NCI-H69 (cell line): ENCODE results near the gene LCAT.

ENCODE experiments used
- DNase-seq: peaks from one replicate; lab custom pipeline; 2025; lab: John Stamatoyannopoulos, UW

Gene LCAT

DNA sequence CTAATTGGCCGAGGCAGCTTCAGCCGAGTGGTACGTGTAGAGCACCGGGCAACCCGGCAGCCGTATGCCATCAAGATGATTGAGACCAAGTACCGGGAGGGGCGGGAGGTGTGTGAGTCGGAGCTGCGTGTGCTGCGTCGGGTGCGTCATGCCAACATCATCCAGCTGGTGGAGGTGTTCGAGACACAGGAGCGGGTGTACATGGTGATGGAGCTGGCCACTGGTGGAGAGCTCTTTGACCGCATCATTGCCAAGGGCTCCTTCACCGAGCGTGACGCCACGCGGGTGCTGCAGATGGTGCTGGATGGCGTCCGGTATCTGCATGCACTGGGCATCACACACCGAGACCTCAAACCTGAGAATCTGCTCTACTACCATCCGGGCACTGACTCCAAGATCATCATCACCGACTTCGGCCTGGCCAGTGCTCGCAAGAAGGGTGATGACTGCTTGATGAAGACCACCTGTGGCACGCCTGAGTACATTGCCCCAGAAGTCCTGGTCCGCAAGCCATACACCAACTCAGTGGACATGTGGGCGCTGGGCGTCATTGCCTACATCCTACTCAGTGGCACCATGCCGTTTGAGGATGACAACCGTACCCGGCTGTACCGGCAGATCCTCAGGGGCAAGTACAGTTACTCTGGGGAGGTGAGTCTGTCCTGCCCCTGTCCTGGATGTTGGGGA is 34.7 kb downstream of the LCAT start:
- DNase-seq = no peak

DNA sequence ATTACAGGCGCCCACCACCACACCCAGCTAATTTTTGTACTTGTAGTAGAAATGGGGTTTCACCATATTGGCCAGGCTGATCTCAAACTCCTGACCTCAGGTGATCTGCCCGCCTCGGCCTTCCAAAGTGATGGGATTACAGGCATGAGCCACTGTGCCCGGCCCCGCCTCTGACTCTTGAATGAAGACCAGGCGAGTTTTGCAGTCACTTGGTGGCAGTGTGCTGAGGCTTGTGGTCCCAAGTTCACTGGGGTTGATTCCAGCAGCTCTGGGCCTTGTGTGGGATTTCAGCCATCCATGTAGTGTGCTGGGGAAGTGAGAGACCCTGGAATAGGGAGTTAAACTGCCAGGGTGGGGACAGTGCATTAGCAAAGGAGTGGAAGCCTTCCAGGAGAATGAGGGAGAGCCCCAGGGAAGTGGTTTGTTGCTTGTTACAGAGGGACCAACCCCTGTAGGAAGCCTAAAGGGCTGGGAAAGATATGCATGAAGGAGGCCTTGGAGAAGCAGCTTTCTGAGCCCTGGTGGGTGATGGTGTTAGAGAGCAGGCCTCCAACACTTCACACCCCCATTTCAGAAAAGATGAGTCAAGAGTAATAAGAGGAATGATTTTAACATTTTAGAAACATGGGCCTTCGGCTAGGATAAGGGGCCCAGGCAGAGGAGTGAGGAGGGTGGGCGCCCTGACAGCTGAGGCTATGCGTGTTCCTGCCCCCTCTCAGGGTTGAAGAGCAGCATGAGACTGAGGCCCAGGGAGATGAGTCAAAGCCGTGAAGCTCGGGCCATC is 36.3 kb downstream of the LCAT start:
- DNase-seq = no peak

DNA sequence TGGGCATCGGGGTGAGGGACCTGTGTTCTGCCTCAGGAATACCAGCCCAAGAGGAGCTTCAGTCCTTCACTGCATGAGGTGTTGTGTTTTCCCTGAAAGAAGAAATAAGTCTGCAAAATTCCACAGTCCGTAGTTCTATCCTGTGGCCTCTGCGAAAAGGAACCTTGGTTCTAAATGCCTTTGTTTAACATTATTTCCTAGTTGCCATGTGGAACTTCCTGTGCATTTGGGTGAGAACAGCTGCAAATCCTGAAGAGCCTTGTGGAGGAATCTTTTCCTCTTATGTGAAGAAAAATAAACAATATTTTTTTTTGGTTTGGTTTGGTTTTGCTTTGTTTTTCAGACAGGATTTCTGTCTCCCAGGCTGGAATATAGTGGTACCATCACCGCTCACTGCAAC is 41.1 kb downstream of the LCAT start:
- no peak for DNase-seq

DNA sequence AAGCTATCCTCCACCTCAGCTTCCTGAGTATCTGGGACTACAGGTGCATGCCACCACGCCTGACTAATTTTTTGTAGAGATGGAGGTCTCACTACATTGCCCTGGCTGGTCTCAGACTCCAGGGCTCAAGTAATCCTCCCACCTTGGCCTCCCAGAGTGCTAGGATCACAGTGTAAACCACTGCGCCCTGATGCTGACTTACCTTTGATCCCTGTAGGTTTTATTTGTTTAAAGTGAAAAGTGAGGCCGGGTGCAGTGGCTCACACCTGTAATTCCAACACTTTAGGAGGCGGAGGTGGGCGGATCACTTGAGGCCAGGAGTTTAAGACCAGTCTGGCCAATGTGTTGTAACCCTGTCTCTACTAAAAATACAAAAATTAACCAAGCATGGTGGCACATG is 42.2 kb downstream of the LCAT start:
- no peak for DNase-seq

DNA sequence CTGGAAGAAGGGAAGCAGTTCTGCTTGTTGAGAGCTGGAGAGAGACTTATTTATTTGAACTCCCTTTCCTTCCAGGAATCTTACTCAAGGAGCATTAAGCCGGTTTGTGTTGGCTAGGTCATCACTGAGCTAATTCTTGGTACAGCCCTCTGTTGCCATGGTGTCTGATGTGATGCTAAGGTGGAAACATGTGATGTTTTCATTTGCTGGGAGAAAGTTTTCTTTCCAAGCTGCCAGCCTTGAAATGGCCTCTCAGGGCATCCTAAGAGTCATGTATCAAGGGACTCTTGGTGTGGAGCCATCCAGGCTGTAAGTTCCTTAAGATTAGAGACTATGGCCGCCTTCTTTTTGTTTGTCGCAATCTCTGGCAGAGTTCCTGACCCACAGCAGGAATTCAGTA is 46.7 kb downstream of the LCAT start:
- no peak for DNase-seq

DNA sequence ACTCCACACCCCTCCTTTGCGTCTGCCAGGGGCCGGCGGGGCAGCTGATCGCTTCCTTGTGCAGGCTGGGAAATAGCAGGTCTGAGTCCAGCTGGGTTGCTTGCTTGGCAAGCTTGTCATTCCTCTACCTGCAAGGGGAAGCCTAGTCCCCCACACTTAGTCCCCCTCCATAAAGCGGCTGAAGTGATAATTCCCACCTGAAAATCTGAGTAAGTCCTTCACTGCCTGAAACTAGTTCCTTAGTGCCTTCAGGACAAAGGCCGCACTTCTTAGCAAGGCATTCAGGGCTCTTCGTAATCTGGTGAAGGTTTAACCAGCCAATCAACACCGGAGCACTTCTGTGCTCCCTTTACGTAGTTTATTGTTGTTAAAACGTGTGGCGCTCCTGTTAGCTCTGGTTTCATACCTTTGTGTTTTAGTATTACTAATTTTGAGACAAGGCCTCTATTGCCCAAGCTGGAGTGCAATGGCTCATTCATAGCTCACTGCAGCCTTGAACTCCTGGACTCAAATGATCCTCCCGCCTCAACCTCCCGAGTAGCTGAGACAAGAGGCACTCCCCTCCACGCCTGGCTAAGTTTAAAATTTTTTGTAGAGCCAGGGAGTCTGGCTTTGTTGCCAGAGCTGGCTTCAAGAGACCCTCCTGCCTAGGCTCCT is 50.0 kb downstream of the LCAT start:
- no peak for DNase-seq

DNA sequence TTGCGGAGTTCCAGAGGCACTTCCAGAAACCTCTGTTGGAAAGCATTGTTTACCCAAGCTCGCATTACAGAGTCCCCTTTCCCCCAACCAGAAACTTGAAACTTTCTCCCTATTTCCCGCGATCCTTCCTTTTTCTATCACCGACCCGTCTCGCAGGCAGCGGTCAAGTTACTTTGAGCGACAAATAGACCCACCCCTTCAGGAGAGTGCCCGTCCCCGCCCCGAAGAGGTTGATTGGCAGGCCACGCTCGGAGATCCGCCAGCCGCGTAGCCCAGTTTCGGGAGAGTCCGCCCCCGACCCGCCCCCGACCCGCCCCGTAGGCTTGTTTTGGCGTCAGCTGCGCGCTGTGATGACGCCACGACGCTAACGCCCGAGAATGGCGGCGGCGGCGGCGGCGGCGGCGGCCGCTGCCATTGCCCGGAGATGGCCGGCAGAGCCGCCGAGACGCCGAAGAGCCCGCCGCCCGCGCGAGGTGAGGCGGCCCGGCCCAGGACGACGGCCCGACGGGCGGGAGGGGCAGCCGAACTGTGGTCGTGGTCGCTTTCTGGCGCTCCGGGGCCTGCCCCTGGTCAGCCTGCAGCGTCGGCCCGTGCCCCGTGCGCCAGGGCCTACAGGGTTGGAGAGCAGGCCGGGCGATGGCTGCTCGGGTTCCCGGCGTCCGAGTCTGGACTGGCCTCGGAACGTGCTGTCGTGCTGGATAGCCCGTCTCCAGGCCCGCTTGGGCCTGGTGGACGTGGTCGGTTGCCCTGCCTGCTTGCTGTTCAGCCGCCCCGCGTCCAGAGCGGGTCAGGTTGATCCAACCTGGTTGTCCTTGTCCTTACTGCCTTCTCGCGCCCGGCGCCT is 50.8 kb downstream of the LCAT start, which contains the start of gene PSKH1:
Gene PSKH1, plus strand, starts transcription at position 356 of the 844 bp plus-strand sequence. CDS start 15,496 bp downstream, outside the sequence.
- peak; percentile 92 for DNase-seq

DNA sequence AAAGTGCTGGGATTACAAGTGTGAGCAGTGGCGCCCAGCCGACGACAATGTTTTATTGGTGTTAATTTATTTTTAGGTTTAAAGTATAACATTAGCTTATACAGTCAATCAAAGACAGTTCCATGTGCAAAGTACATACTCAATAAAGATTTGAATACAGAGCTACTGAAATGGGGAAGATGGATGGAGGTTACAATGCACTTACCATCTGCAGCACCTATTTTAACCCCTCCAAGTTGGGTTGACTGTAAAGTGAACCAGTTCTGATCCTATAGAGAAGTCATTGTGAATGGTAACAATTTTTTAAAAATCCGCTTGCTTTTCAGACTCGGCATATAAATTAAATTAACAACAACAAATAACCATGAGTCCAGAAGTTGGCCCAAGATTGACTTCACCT is 51.5 kb downstream of the LCAT start:
- no peak for DNase-seq
